Right lobe of liver (tissue), 4 donors: ENCODE data around the gene TMEM130.

Experiments
- POLR2A ChIP-seq: fragments of 450-650 bp; IDR thresholded peaks from one replicate; pipeline ENCODE4 v1.6.1; 2017; ENCODE audit warnings: antibody characterized with exemption, mild to moderate bottlenecking
- TF ChIP-seq, protein P1 (sequence below), 4 donors: fragments of 200-600 bp in 3 of 4; fragments of 450-650 bp in 1 of 4; IDR thresholded peaks; one replicate each; pipeline versions ENCODE4 v1.5.1 to v1.8.0; 2016 to 2022; ENCODE audit warnings: antibody characterized with exemption in 4 of 4, mild to moderate bottlenecking in 2 of 4
- donor health status: DM: no; HTN: no; CAD: no.
- donor health status: DM: no; HTN: no; CAD: no.
- donor health status: DM: no; HTN: yes; CAD: no.

DNA sequence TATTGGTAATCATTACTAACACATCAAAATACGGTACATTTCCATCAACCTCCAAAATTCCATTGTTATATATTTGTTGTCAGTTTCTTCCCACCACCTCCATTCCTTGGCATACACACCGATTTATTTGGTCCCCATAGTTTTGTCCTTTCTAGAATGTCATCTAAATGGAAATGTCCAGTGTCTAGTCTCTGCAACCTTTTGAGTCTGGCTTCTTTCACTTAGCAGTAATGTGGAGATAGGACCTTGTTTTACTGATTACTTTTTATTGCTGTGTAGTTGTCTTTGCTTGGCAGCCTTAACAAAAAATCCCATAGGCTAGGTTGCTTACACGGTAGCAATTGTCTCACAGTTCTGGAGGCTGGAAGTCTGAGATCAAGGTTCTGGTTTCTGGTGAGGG lies 31.0 kb upstream of the TMEM130 start:
- TF ChIP-seq, protein P1, sequence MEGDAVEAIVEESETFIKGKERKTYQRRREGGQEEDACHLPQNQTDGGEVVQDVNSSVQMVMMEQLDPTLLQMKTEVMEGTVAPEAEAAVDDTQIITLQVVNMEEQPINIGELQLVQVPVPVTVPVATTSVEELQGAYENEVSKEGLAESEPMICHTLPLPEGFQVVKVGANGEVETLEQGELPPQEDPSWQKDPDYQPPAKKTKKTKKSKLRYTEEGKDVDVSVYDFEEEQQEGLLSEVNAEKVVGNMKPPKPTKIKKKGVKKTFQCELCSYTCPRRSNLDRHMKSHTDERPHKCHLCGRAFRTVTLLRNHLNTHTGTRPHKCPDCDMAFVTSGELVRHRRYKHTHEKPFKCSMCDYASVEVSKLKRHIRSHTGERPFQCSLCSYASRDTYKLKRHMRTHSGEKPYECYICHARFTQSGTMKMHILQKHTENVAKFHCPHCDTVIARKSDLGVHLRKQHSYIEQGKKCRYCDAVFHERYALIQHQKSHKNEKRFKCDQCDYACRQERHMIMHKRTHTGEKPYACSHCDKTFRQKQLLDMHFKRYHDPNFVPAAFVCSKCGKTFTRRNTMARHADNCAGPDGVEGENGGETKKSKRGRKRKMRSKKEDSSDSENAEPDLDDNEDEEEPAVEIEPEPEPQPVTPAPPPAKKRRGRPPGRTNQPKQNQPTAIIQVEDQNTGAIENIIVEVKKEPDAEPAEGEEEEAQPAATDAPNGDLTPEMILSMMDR (IDR thresholded peaks at IDR 0.05): no peak
- no peak for TF ChIP-seq POLR2A
